ENCODE data around the gene IL13. TPM values are rescaled to one million over a fixed set of nuclear protein-coding genes. Genes with fewer than 3 reads are reported as not detected.

IL13 gene
- total and polyA plus RNA-seq, 10 of the 15 experiments (the other 5 are each of a cell fraction or from before 2014, with no cell fraction given), result 0.06 to 0.40 (median 0.11) TPM; not detected in 6

- TF ChIP-seq CHD2 (IDR thresholded peaks at IDR 0.05; ENCODE audit: borderline replicate concordance, low read depth, low read length) (peak; percentile 77; the same call in 1 of the 2 replicates), JUNB (IDR thresholded peaks at IDR 0.05) (no peak), DPF2 (IDR thresholded peaks at IDR 0.05) (peak; percentile 79), EED (IDR thresholded peaks at IDR 0.05; ENCODE audit: low read depth) (peak; percentile 64), CHD1 (IDR thresholded peaks at IDR 0.05; ENCODE audit: low read depth, low read length) (no peak), RAD51 (IDR thresholded peaks at IDR 0.05) (peak; percentile 78), SMC3 (IDR thresholded peaks at IDR 0.05; ENCODE audit: borderline replicate concordance, low read length) (no peak; the same call in 1 of the 2 replicates), POU2F2 (IDR thresholded peaks at IDR 0.05; ENCODE audit: borderline replicate concordance, low read depth, low read length) (peak; percentile 80; the same call in 1 of the 3 replicates), TCF12 (IDR thresholded peaks at IDR 0.05; ENCODE audit: low read depth, low read length) (peak; percentile 57; the same call in 1 of the 2 replicates), PKNOX1 (IDR thresholded peaks at IDR 0.05) (peak; percentile 69; the same call in 1 of the 2 replicates), RCOR1 (conservative IDR thresholded peaks at IDR 0.05; ENCODE audit: low read depth, low read length) (no peak), IRF3 (IDR thresholded peaks at IDR 0.05) (no peak), ATF7 (IDR thresholded peaks at IDR 0.05; ENCODE audit: low read depth) (no peak; the same call in none of the 2 replicates), PAX5 (IDR thresholded peaks at IDR 0.05; ENCODE audit: borderline replicate concordance, low read depth, low read length) (peak; percentile 78), SP1 (IDR thresholded peaks at IDR 0.05; ENCODE audit: low read depth, low read length) (peak; percentile 54), RAD21 (IDR thresholded peaks at IDR 0.05; ENCODE audit: insufficient read depth, low read depth, low read length) (no peak), SMAD1 (IDR thresholded peaks at IDR 0.05; ENCODE audit: low read depth, partially characterized antibody) (peak; percentile 86), CREB1 (IDR thresholded peaks at IDR 0.05; ENCODE audit: low read depth) (no peak), ZNF687 (IDR thresholded peaks at IDR 0.05) (peak; percentile 84), KDM1A (IDR thresholded peaks at IDR 0.05; ENCODE audit: borderline replicate concordance) (no peak), IRF4 (IDR thresholded peaks at IDR 0.05; ENCODE audit: low read depth, low read length) (peak; percentile 62), SKIL (IDR thresholded peaks at IDR 0.05; ENCODE audit: low read depth, poor library complexity, severe bottlenecking) (peak; percentile 55), FOXM1 (IDR thresholded peaks at IDR 0.05; ENCODE audit: low read depth, low read length) (no peak), CBX3 (IDR thresholded peaks at IDR 0.05; ENCODE audit: borderline replicate concordance, low read depth) (no peak)
These were observed 16.9 kb downstream of the IL13 start (continued) for GRCh38 chr5:132674671-132675506.

All from GM12878 (cell line).